GM10266 (cell line): ENCODE data around the gene BTG1.

Experiments used
- DNase-seq: peaks from one replicate; pipeline ENCODE4 v3.0.0; 2012; ENCODE audit errors: extremely low spot score
- CTCF ChIP-seq: IDR thresholded peaks from 2 replicates; pipeline ENCODE4 v1.5.1; 2012; ENCODE audit warnings: mild to moderate bottlenecking, low read depth; ENCODE audit not compliant: control insufficient read depth, insufficient read depth; ENCODE audit errors: missing control alignments

The BTG1 gene

DNA sequence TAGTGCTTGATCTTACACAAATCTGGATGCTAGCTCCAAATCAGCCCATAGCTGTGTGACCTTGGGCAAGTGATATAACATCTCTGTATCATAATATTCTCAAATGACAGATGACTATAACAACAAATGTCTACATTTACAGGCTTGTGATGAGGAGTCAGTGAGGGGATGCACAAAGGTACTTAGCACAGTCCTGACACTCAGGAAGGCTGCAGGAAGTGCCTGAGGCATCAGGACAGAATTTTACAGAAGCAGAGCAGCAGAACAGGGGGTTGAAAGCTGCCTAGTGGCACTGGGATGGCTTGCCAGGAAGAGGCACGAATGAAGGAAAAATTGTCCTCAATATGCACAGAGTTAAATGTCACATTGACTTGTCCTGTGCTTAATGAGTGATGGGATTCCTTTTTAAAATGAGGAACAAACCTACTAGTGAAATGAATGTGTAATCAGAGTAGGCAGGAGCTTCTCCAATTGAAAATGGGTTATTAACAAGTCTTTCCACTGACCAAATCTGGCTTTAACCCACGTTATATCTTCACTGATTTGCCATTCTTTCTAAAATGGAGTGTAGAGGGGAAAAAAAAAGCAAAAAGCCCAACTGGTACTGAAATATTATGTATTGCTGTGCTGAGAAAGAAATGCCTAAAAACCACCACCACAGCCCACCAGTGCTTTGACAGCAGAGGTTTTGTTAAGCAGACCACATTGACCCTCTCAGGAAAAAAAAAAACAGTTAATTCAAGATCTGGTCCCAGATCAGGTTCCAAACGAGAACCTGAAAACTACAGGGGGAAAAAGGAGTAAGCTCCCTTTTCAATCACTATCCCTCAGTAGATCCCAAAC is 11.6 kb downstream of the BTG1 start:
- no peak for TF ChIP-seq CTCF
- no peak for DNase-seq

DNA sequence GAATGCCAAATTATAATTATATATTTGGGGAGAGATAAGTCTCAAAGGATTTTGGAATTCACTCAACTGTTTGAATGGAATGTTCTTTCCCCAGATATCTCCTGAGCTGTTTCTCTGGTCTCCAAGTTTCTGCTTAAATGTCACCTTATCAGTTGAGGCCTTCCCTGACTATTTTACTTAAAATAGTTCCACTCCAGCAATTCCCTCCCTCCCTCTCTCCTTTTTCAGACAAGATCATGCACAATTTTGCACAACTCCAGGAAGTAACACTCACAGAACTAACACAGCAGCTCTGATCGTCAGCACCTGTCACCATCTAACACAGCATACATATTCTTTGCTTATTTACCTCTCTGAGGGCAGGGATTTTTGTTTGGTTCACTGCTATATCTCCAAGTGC is 12.5 kb downstream of the BTG1 start:
- no peak for DNase-seq
- TF ChIP-seq CTCF, result no peak

- DNase-seq, result no peak
- no peak for TF ChIP-seq CTCF
Observed at GRCh38 chr12:92132288-92132687, 13.4 kb downstream of the BTG1 start.

- no peak for DNase-seq
- no peak for TF ChIP-seq CTCF
Observed at GRCh38 chr12:92130999-92131398, 14.6 kb downstream of the BTG1 start.

- TF ChIP-seq CTCF, result no peak
- no peak for DNase-seq
Observed at GRCh38 chr12:92129609-92130008, 16.0 kb downstream of the BTG1 start.

DNA sequence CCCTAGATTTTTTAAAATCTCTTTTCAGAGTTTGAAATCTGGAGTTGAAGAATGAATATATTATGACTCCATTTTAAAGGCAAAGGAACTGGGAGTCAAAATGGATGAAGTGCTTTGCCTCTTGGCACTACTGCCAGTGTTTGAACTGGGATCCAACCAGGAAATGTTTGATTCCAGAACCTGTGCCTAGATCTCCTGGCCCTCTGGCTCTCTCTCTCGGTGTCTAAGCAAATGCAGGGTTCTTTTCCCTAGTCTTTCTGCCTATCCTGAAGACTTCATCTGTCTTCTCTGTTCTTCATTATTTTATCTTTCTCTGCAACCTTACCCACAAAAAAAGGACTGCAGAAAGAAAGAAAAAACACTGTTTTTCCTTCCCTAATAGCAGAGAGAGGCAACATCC is 17.0 kb downstream of the BTG1 start:
- no peak for DNase-seq
- TF ChIP-seq CTCF, result no peak

GRCh38 chr12:92124689-92125029 is 21.0 kb downstream of the BTG1 start:
- no peak for DNase-seq
- TF ChIP-seq CTCF, result no peak
